GM12872 (cell line): ENCODE measurements around the gene SWT1.

ENCODE experiments used
- TF ChIP-seq, protein P1 (sequence below): IDR thresholded peaks from 3 replicates; pipeline ENCODE4 v1.5.1; 2011; ENCODE audit warnings: low read depth, mild to moderate bottlenecking, low read length, moderate library complexity; ENCODE audit not compliant: insufficient read depth

The SWT1 gene

DNA sequence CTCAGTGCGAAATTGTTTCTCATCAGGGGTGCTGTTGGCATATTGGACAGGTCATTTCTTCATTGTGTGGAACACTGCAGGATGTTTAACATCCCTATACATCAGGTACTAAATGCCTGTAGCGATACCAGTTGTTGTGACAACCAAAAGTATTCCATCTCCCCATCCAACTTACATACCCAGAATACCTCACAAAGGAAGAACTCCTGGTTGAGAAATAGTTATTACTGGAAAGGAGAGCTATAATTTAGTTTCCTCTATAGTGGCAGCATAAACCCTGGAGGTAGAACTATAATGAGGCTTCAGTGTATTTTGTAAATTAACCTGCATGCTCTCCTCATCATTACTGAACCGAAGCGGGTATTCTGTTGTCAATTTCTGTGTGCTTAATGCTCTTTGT lies 115.0 kb downstream of the SWT1 start:
- TF ChIP-seq, protein P1, sequence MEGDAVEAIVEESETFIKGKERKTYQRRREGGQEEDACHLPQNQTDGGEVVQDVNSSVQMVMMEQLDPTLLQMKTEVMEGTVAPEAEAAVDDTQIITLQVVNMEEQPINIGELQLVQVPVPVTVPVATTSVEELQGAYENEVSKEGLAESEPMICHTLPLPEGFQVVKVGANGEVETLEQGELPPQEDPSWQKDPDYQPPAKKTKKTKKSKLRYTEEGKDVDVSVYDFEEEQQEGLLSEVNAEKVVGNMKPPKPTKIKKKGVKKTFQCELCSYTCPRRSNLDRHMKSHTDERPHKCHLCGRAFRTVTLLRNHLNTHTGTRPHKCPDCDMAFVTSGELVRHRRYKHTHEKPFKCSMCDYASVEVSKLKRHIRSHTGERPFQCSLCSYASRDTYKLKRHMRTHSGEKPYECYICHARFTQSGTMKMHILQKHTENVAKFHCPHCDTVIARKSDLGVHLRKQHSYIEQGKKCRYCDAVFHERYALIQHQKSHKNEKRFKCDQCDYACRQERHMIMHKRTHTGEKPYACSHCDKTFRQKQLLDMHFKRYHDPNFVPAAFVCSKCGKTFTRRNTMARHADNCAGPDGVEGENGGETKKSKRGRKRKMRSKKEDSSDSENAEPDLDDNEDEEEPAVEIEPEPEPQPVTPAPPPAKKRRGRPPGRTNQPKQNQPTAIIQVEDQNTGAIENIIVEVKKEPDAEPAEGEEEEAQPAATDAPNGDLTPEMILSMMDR: no peak

DNA sequence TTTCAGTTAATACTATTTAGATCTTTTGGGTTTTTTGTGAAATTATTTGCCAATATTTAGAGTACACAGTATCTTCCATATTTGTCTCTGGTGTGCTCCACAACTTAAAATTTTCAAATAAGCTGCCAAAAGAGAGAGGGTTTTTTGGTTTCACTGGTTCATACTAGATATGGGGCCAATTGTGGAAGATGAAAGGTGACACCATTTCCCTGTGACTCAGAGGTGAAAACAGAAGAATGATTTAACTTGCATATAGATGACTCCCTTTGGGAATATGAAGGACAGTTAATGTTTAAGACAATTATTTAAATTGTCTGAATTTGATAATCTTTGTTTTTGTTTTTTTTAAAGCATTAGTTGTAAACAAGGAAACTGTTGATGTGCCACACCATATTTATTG lies 122.6 kb downstream of the SWT1 start:
- TF ChIP-seq, protein P1: no peak

DNA sequence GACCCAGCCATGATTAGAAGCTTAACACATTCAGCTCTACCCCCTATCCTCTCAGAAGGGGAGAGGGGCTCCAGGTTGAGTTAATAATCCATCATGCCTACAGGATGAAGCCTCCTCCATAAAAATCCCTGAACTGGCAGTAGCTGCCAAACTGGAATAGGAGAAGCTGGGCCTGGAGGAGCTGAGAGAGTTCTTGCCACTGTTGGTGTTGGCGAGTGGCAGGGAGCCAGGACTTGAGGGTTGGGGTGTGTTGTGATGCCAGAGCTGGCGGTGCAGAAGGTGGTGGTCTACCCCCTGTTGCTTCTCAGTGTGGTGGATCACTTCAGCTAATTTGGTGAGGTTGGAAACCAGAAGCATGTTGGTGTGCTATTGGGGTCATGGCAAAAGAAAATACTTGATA lies 123.6 kb downstream of the SWT1 start:
- TF ChIP-seq, protein P1: no peak

DNA sequence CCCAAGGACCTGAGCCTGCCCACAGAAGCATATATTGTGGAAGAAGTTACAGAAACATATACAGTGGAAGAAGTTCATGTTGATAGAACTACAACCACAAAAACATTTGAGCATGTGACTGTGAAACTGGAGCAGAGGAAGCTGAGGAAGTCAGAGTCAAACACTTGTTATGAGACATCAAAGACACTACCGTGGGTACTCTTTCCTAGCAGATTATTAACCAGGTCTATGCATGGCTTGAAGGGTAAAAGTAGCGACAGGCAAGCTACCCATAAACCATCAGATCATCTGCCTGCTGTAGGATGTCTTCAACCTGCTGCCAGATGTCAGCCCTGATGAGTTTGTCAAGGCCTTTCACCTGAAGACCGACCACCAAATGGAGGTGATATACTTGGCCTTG lies 124.3 kb downstream of the SWT1 start:
- TF ChIP-seq, protein P1: no peak

DNA sequence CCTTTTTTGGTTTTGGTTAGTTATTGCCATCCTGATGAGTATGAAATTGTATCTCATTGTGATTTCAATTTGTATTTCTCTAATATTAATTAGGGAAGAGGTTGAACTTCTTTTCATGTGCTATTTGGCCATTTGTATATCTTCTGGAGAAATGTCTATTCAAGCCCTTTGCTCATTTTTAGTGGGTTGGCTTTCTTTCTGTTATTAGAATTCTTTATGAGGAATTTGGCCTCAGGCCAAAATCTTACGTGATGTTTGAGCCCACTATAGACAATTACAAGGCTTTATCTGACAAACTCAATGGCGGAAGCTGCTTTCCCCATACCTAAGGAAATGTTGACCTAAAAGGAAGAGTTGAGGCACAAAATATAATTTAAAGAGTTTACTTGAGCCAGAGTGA lies 127.1 kb downstream of the SWT1 start:
- TF ChIP-seq, protein P1: no peak

DNA sequence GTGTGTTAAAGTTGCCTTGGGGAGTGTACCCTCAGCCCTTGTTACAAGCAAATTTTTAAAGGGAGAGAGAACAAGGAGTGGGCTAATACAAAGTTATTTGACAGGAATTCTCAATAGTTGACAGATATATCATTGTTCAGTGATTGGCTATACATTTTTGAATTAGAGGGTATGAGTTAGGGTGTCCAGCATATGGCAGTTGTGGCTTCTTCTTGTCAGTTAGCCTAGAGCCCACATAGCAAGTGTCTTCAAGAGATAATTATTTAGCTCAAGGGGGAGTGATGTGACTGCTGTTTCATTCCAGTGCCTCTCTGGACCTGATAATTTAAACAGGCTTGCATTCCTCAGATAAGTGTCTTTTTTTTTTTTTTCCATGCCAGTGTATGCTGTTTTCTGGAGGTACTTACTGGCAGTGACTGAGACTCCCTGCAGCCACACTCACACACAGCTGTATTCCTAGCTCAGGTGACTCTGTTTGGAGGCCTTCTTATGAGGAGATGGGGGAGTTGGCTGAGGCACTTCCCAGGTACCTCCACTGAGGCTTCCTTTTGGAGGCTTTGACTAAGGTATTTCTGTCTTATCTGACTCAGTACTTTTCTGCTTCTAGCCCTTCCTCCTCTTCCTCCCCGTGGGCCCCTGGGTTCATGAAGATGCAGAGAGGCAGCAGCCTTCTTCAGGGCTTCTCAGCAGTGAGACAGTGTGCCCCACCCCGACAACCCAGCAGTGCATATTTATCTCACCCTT lies 127.7 kb downstream of the SWT1 start:
- TF ChIP-seq, protein P1: no peak

DNA sequence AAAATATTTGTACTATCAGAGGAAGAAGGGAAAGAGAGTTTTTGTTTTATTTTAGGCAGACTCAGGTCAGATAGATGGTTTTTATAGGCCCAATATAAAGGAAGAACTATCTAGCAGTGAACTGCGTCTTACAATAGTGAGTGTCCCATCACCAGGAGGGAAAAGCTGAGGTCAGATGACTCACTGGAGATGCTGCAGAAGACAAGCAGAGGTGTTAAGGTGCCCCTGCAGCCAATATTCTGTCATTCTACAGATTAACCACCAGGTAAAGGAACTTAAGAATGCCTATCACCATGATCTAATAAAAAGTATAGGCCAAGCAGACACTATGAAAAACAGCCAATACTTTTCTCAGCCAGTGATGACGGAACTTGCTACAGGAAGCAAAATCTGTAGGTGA lies 130.5 kb downstream of the SWT1 start:
- TF ChIP-seq, protein P1: no peak

DNA sequence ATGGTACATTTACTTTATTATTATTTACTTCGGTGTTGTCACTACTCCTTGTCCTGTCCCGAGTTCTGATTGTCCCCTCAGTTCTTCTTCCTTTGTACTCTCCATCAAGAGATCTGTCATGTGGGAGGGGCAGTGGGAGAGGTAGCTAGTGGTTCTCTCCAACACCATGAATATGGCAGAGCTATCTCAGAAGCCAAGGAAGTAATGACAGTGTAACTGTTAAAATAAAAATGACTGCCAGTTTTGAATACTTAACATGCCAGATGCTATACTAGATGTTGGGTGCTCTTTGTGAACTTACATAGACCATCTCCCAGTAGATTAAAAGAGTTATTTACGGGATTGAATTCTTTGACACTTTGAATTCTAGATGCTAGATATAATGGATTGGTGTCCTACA lies 131.5 kb downstream of the SWT1 start:
- TF ChIP-seq, protein P1: no peak
